ENCODE measurements around the gene RNF213.

Gene RNF213

DNA sequence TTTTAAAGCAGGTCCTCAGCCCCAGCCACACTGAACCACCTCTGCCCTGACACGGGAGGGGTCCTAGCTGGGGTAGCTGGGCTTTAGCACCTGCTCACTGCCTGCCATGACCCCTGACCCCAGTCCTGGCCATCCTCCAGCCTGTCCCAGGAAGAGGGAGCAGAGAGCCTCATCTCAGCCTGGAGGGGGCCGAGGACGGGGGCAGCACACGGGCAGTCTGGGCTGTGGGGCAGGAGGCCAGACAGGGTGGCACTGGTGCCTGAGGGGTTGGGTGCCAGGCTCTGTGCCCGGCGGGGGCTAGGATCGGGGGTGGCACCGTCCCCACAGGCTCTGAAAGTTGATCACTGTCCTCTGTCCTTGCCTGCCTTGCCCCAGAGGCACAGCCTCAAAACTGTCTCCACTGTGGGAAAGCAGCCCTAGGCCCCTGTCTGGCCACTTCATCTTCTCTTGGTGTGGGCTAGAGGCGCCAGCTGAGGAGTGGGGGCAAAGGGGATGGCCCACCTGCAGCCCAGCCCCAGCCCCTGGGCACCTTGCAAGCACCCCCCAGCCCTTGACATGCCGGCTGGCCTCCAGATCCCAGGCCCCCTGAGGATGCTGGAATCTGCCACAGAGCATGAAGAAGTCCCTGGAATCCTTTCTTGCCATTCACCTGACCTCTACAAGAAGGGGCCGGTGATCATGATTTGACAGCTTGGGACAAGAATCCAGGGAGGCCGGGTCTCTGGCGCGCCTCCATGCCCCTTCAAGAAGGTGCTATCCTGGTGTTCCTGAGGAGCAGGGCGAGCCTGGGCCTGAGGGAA lies 170.0 kb downstream of the RNF213 start:
- Histone ChIP-seq H3K4me3 (no peak overlapping the region), H3K27ac (no peak overlapping the region)

- Histone ChIP-seq H3K4me3 (no peak overlapping the region), H3K27ac (no peak overlapping the region)
Observed at GRCh38 chr17:80431246-80432195, 170.9 kb downstream of the RNF213 start.

DNA sequence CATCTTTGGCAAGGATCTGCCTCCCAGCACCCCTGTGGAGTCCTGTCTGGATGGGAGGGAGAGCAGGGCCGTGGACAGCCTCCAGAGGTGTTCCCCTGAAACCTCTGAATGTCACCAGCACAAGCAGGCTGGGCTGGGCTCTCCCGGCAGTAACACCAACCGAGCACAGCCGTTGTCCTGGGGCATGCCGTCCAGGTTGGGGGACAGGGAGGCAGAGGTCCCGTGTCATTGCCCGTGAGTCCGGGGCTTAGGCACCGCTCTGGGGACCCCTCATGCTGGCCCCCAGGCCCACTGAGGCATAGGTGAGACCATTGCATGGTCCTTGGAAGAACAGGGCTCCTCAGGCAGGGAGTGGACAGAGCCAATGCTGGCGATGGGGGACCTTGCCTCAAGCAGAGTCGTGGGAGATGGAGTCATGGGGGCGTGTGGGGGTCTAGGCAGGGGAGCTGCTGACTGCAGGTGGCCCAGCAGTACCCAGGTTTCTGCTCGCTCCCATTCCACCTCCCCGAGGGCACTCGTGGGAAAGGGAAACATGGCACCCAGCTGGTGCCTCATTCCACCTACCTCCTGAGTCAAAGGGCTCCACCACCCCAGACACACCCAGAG lies 171.8 kb downstream of the RNF213 start:
- Histone ChIP-seq H3K4me3 (no peak overlapping the region), H3K27ac (no peak overlapping the region)

DNA sequence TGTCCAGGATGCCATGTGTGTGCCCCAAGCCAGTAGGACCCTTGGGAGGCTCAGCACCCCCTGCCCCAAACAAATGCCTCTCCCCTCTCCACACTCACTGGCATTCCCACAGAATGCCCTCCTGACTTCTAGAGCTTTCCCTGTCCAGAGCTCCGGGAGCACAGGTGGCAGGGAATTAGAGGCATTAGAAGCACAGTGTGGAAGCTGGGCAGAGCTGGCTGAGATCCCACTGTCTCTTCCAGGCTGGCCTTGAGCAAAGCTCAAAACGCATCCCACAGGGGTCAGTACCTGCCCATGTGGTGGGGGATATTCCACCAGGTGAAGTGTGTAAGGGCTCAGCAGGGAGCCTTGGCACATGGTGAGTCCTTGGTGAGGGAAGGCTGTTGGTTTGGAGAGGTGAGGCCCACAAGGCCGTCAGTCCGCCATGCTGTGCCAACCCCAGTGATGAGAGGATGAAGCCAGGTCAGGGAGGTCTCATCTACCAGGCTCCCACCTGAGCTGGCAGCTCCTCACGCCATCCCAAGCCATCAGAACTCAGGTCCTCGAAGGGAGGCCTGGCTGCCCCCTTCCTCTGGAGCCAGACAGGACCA lies 172.4 kb downstream of the RNF213 start:
- Histone ChIP-seq H3K27ac (no peak overlapping the region), H3K4me3 (no peak overlapping the region)

- no peak overlapping the region for H3K27ac ChIP-seq
- H3K4me3 ChIP-seq = no peak overlapping the region
Observed at GRCh38 chr17:80433916-80434666, 173.4 kb downstream of the RNF213 start.

GRCh38 chr17:80437532-80437931 lies 176.9 kb downstream of the RNF213 start:
- no peak overlapping the region for H3K4me3 ChIP-seq
- no peak overlapping the region for H3K27ac ChIP-seq

- H3K27ac ChIP-seq = no peak overlapping the region
Observed at GRCh38 chr17:80438806-80439205, 178.2 kb downstream of the RNF213 start.

GRCh38 chr17:80439499-80439898 lies 178.8 kb downstream of the RNF213 start:
- Histone ChIP-seq H3K4me3 (no peak overlapping the region), H3K27ac (no peak overlapping the region)

More at GRCh38 chr17:80438806-80439205, 178.2 kb downstream of the RNF213 start:
- no peak overlapping the region for H3K4me3 ChIP-seq

GRCh38 chr17:80441133-80441578 lies 180.5 kb downstream of the RNF213 start:
- no peak overlapping the region for H3K4me3 ChIP-seq
- no peak overlapping the region for H3K27ac ChIP-seq

GRCh38 chr17:80441598-80442322 lies 181.1 kb downstream of the RNF213 start:
- Histone ChIP-seq H3K4me3 (no peak overlapping the region), H3K27ac (no peak overlapping the region)

GRCh38 chr17:80442323-80442659 lies 181.6 kb downstream of the RNF213 start:
- H3K27ac ChIP-seq = no peak overlapping the region

DNA sequence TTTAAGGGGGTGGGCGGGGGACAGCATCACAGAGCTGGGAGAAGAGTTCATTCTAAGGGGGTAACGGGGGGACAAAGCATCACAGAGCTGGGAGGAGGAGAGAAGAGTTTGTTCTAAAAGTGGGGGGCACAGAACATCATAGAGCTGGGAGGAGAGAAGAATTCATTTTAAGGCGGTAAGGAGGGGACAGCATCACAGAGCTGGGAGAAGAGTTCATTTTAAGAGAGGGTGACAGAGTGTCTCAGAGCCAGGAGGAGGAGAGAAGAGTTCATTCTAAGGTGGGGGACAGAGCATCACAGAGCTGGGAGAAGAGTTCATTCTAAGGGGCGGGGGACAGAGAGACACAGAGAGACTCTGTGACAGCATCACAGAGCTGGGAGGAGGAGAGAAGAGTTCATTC lies 182.1 kb downstream of the RNF213 start:
- Histone ChIP-seq H3K4me3 (no peak overlapping the region), H3K27ac (no peak overlapping the region)

More at GRCh38 chr17:80442323-80442659, 181.6 kb downstream of the RNF213 start:
- no peak overlapping the region for H3K4me3 ChIP-seq

GRCh38 chr17:80443498-80443897 lies 182.8 kb downstream of the RNF213 start:
- Histone ChIP-seq H3K4me3 (no peak overlapping the region), H3K27ac (no peak overlapping the region)

DNA sequence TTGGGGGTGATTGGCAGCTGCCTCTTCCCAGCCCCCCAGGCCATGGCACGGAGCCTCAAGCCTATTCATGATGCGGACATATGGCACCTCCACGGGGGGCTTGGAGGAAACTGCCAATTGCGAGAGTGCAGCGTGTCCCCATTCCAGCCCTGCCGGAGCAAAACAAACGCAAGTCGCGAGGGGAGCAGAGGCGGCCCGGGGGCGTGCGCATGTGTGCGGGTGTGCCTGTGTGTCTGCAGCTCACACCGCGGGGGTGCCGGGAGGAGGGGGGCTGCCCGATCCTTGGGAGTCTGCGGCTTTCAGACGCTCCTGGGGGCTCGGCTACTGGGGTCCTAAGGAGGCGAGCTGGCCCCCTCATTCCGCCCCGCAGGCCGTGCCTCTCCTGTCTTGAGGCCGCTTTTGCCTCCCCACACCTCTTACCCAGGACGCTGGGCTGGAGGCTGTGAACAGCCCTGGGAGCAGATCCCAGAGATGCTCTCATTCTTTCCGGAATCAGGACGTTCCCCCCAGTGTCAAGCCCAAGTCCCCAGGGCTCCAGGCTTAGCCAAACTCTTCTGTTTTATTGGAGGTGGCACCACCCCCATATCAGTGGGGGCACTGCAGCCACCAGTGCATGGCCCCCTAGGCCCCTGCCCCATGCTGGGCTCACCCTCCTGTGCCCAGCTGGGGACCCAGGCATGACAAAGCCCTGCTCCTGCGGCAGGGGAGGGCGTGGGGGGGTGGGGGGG lies 183.4 kb downstream of the RNF213 start:
- Histone ChIP-seq H3K4me3 (no peak overlapping the region), H3K27ac (no peak overlapping the region)

- Histone ChIP-seq H3K4me3 (no peak overlapping the region), H3K27ac (no peak overlapping the region)
Observed at GRCh38 chr17:80444644-80444979, 184.0 kb downstream of the RNF213 start.

GRCh38 chr17:80445007-80445725 lies 184.5 kb downstream of the RNF213 start:
- no peak overlapping the region for H3K27ac ChIP-seq
- no peak overlapping the region for H3K4me3 ChIP-seq

DNA sequence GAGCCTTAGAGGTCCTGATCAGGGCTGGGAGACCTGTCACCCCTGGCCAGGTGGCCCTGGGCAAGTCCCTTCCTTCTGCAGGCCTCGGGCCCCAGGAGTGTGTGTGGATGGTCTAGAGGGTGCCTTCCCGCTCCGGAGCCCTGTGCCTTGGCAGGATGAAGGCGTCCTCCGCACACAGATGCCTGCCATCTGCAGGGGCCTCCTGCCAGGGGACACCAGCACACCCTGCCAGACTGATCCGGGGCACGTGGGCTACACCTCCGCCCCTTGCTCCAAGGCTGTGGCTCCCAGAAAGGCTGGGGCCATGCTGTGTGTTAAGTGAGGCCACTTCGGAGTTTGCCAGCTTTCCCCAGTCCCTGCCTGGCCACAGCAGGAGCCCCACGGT lies 185.1 kb downstream of the RNF213 start:
- H3K4me3 ChIP-seq = no peak overlapping the region
- no peak overlapping the region for H3K27ac ChIP-seq

Data from skin epidermis (tissue), 12 donors.